HG03571 (cell line): ENCODE data around the gene SKAP2.
A peak's percentile ranks its signal among the peaks of the same experiment; 100 is the strongest.

ENCODE experiments used
- ATAC-seq: cut with Tn5 transposase; IDR thresholded peaks from one replicate; pipeline ENCODE4 v1.9.1; 2021; ENCODE audit not compliant: unreplicated experiment

The SKAP2 gene

DNA sequence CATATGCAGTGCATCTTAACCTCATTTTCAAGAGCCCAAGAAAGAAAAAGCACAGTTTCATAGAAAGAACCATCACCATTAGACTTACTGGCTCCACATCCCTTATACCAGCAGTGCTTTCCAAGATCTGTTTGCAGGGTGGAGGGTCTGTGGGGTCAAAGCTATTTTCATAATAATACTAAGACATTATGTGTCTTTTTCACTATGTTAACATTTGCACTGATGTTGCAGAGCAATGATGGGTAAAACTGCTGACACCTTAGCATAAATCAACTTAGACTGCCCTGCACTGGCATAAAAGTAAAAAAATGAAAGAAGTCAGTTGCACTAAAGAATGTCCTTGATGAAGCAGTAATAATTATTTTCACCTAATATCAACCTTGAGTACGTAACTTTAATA, 166.2 kb downstream of the SKAP2 start:
- no peak for ATAC-seq

- ATAC-seq, result no peak
These were observed 167.4 kb downstream of the SKAP2 start for GRCh38 chr7:26696978-26697377.

GRCh38 chr7:26696161-26696560, 168.2 kb downstream of the SKAP2 start:
- no peak for ATAC-seq

- ATAC-seq, result no peak
These were observed 169.7 kb downstream of the SKAP2 start for GRCh38 chr7:26694713-26695112.

- no peak for ATAC-seq
These were observed 170.2 kb downstream of the SKAP2 start for GRCh38 chr7:26694141-26694540.

DNA sequence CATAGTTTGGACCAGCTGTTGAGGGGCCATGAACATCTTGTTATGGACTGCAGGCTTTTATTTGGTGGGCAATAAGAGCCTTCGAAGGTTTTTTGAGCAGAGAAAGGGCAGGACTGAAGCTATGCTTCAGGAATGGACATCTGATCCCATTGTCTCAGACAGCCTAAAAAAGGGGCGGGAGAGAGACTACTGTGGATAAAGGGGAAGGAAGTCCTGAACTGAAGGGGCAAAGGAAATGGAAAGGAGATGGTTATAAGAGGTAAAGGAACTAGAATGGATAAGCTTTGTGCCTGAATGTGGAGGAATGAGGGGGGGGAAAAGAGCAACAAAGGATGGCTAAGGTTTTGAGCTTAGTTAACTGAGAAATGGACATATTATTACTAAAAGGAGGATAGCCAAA, 172.5 kb downstream of the SKAP2 start:
- no peak for ATAC-seq

GRCh38 chr7:26691406-26691805, 173.0 kb downstream of the SKAP2 start:
- ATAC-seq, result no peak

GRCh38 chr7:26690135-26690805, 174.1 kb downstream of the SKAP2 start:
- no peak for ATAC-seq

- ATAC-seq, result peak; percentile 74
These were observed 175.4 kb downstream of the SKAP2 start for GRCh38 chr7:26688936-26689506.

DNA sequence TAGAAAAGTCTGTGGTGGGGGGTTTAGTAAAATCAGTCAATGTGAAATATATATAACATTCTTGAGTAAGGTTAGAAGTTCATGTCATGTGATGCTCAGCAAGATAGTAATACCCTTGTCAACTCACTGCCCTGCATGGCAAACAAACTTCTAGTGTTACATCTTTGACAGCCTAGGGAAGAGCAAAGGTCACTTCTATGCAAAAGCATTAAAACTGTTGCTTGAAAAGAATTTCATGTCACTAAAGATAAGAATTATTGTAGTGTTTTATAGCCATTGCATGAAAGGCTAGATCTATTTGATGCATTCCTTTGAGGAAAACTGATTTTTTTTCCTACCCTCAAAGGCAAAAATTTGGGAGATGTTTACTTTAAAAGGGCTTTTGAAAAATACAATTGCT, 176.0 kb downstream of the SKAP2 start:
- no peak for ATAC-seq

GRCh38 chr7:26687032-26687431, 177.4 kb downstream of the SKAP2 start:
- ATAC-seq, result no peak

- no peak for ATAC-seq
These were observed 177.9 kb downstream of the SKAP2 start for GRCh38 chr7:26686448-26686981.

DNA sequence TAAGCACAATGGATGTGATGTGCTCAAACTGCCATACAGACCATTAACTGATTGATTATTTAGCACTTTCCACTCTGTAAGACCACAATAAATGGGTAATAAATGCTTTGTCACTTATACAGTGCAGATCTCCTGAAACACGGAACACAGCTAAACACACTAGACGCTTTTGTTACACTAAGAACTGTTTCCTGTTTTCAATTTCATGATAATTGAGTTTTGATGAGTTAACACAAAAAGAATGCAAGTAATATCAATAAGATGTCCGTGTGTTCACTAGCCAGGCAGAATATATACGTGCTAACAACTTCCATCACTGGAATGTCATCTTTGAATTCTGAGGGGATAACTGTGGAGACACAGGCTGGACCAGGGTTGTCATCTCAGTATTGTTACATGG, 178.8 kb downstream of the SKAP2 start:
- no peak for ATAC-seq

- ATAC-seq, result no peak
These were observed 179.9 kb downstream of the SKAP2 start for GRCh38 chr7:26684447-26684846.

DNA sequence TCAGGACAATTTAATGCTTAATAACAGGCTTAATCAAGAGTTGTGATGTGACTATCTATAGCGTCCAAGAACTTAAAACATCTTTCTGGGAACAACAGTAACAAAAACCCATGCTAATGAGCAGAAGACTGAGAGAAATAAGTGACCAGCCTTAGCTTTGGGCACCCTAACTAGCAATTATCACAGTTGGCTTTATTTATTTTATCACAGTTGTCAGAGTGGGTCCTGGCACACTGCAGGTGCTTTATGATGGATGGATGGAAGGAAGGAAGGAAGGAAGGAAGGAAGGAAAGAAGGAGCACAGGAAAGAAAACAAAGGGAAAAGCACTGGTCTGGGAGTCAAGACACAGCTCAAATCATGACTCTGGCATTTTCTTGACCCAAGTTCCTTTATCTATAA, 181.1 kb downstream of the SKAP2 start:
- ATAC-seq, result no peak

DNA sequence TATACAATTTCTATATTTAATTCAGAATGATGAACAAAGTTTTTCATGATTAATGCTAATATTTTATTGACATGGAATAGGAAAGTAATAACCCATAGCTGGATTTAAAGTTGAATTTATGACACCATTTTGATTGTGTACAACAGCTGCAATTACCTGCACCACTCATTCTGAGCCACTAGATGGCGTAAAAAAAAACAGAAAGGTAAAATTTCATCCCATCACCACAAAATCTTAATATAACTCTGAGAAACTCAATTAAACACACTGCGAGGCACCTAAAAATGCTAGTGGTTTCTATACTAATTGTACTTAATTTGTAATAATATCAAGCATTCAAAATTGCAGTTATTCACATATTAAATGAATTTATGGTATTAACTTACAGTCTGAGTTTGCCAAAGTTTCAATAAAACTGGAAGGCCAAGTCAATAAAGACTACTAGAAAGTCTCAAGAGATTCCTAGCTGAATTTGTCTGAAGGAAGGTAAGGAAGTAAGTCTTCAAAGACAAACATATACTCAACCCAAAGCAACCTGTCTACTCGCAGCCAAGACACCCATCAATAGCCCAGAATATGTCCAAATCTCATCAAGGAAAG, 182.5 kb downstream of the SKAP2 start:
- ATAC-seq, result no peak

- ATAC-seq, result no peak
These were observed 183.8 kb downstream of the SKAP2 start for GRCh38 chr7:26680587-26680986.

DNA sequence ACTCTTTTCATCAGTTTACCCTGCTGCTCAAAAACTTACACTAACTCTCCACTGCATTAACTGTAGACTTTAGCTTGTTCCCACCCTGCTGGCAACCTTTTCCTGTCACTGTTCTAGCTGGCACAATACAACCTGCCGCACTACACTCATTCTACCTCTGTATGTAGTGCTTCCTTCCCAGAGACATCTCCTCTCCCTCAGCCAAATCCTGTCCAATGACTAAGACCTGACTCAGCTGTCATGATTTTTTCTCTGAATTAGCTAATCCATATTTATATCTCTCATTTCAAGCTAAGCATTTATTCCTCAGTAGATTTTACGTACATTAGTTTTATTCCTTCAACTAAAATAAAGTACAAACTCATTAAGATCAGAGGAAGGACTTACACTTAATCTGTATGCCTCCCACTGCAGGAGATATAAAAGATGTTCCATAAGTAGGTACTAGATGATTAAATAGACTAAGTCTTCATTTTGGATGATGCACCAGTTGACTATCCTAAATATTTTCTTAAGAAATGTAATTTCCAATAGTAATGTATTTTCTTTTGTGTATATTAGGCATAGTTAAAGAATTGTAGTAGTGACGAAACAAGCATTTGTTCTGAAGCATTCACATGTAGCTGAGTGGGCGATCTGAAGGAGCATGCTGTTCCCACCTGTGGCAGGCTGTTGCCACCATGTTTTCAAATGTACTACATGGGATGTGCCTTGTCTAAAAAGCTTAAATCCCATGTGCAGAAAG, 189.1 kb downstream of the SKAP2 start:
- no peak for ATAC-seq

DNA sequence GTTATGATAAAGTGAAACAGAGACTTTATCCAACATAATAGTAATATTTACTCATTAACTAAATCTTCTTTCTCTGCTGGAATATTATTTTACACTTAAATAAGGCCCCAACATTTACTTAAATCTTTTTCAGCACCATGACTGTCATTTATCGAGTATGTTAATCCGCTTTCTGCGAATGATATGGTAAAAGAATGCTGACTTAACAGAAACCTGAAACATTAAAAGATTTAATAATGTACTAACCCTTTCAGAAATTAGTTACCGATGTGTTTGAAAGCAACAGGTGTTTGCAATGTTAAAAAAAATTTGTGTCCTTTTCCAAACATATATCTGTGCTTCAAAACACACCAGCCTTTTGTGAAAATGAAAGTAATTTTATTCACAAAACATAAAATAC, 190.5 kb downstream of the SKAP2 start:
- no peak for ATAC-seq

GRCh38 chr7:26673271-26673670, 191.1 kb downstream of the SKAP2 start:
- no peak for ATAC-seq

DNA sequence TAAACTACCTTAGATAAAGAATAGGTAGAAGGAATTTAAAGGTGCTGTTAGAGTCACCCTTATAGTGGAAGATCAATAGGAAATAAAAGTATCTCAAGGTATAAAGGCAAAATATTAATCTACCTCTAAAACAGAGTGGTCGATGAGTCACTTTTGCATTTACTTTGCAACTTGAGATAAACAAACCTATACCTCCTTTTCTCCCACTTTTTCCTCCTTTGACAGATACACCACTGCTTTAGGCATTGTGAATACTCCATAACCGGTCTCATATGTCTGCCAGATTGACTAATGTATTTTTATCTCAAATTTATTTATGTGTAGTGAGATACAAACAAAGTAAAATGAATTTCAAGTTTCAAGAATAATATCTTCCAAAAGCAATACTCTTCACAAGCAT, 193.5 kb downstream of the SKAP2 start:
- no peak for ATAC-seq

GRCh38 chr7:26670290-26670689, 194.1 kb downstream of the SKAP2 start:
- ATAC-seq, result no peak
